KG1 (cell line): Measurements from ENCODE around the gene DEGS2.
"Not testable (repeated sequence)": the region's sequence is repeated elsewhere in the genome, so short reads cannot be mapped to it uniquely, and the experiment has no call there.

Source experiments
- DNase-seq: peaks from one replicate; lab custom pipeline; 2025; lab: John Stamatoyannopoulos, UW

The DEGS2 gene

GRCh38 chr14:100159094-100159864 is at the start of gene DEGS2:
Gene DEGS2 (minus strand): TSS chr14:100159645. CDS start chr14:100159587, 58 bp downstream.
- DNase-seq = no peak

- DNase-seq = not testable (repeated sequence)
Observed at GRCh38 chr14:100208136-100208535, 48.7 kb upstream of the DEGS2 start.

- DNase-seq = not testable (repeated sequence)
Observed at GRCh38 chr14:100207588-100207987, 48.1 kb upstream of the DEGS2 start.

GRCh38 chr14:100204835-100205167 is 45.4 kb upstream of the DEGS2 start:
- DNase-seq = not testable (repeated sequence)

GRCh38 chr14:100203962-100204834 is 44.8 kb upstream of the DEGS2 start:
- no peak for DNase-seq

GRCh38 chr14:100203146-100203545 is 43.7 kb upstream of the DEGS2 start:
- DNase-seq = no peak

GRCh38 chr14:100202712-100203111 is 43.3 kb upstream of the DEGS2 start:
- no peak for DNase-seq

- no peak for DNase-seq
Observed at GRCh38 chr14:100201701-100202100, 42.3 kb upstream of the DEGS2 start.

GRCh38 chr14:100200311-100200710 is 40.9 kb upstream of the DEGS2 start:
- DNase-seq = no peak

GRCh38 chr14:100199240-100199860 is 39.9 kb upstream of the DEGS2 start:
- DNase-seq = no peak

- no peak for DNase-seq
Observed at GRCh38 chr14:100193417-100194357, 34.2 kb upstream of the DEGS2 start.

- peak; percentile 93 for DNase-seq
Observed at GRCh38 chr14:100192672-100193416, 33.4 kb upstream of the DEGS2 start.

GRCh38 chr14:100192250-100192671 is 32.8 kb upstream of the DEGS2 start:
- DNase-seq = no peak

GRCh38 chr14:100191584-100192249 is 32.3 kb upstream of the DEGS2 start:
- no peak for DNase-seq

- no peak for DNase-seq
Observed at GRCh38 chr14:100190126-100190525, 30.7 kb upstream of the DEGS2 start.

GRCh38 chr14:100188392-100189030 is 29.1 kb upstream of the DEGS2 start:
- DNase-seq = no peak

GRCh38 chr14:100187247-100187833 is 27.9 kb upstream of the DEGS2 start:
- DNase-seq = no peak

- DNase-seq = not testable (repeated sequence)
Observed at GRCh38 chr14:100181876-100182551, 22.6 kb upstream of the DEGS2 start.

- DNase-seq = not testable (repeated sequence)
Observed at GRCh38 chr14:100180671-100181070, 21.2 kb upstream of the DEGS2 start.
